ENCODE measurements around the gene CHML.

- TF ChIP-seq CTCF (IDR thresholded peaks at IDR 0.05 in 8 of 11, conservative IDR thresholded peaks at IDR 0.05 in 3 of 11) (no peak), POLR2A (IDR thresholded peaks at IDR 0.05) (no peak), POLR2AphosphoS5 (IDR thresholded peaks at IDR 0.05) (no peak)
Observed at GRCh38 chr1:241682921-241683320, 42.8 kb upstream of the CHML start.
